Keratinocyte (primary cell): ENCODE measurements around the gene NCOR1. TPM values are rescaled to one million over a fixed set of nuclear protein-coding genes. Genes with fewer than 3 reads are reported as not detected.

Experiments used
- DNase-seq: peaks from one replicate; pipeline ENCODE4 v3.0.0-alpha.2; 2011; ENCODE audit warnings: low read depth, missing footprints, low spot score
- FAIRE-seq: peaks from 2 replicates; lab custom pipeline; 2011; peaks lifted over from hg19 to GRCh38; lab: Jason Lieb, UNC
- H2AFZ ChIP-seq: 2 replicates; pipeline ENCODE4 v1.6.0; 2012; ENCODE audit warnings: low read length, control low read depth, inconsistent platforms; ENCODE audit not compliant: control insufficient read depth
- H3K27ac ChIP-seq: 2 replicates; pipeline ENCODE4 v1.5.1; 2011; ENCODE audit warnings: low read length; ENCODE audit not compliant: control insufficient read depth, insufficient read depth
- H3K27me3 ChIP-seq: 3 replicates; pipeline ENCODE4 v1.6.0; 2011; ENCODE audit warnings: low read length; ENCODE audit not compliant: control insufficient read depth, insufficient read depth; ENCODE audit errors: extremely low read depth
- H3K36me3 ChIP-seq, 2 experiments: 2 replicates in 1 of 2; 3 replicates in 1 of 2; pipeline ENCODE4 v1.5.1; 2011; ENCODE audit warnings: low read length in 2 of 2, mild to moderate bottlenecking in 1 of 2; ENCODE audit not compliant: control insufficient read depth in 2 of 2, insufficient read depth in 2 of 2; ENCODE audit errors: extremely low read depth in 1 of 2
- H3K4me1 ChIP-seq: 3 replicates; pipeline ENCODE4 v1.5.1; 2011; ENCODE audit warnings: low read length; ENCODE audit not compliant: control insufficient read depth, insufficient read depth; ENCODE audit errors: extremely low read depth
- H3K4me2 ChIP-seq: 3 replicates; pipeline ENCODE4 v1.6.0; 2011; ENCODE audit warnings: low read depth, low read length; ENCODE audit not compliant: control insufficient read depth, insufficient read depth; ENCODE audit errors: extremely low read depth
- H3K4me3 ChIP-seq, 3 experiments: fragments of 200-600 bp in 1 of 3; sonication (generic) in 1 of 3; 2 replicates in 2 of 3; 3 replicates in 1 of 3; pipeline ENCODE4 v1.5.1; 2011 to 2016; ENCODE audit warnings: low read length in 3 of 3, mild to moderate bottlenecking in 3 of 3, control low read depth in 2 of 3, inconsistent platforms in 1 of 3, low read depth in 1 of 3, mixed read lengths in 1 of 3, mixed run types in 1 of 3, moderate library complexity in 1 of 3; ENCODE audit not compliant: control insufficient read depth in 2 of 3, insufficient read depth in 2 of 3; ENCODE audit errors: extremely low read depth in 1 of 3
- H3K79me2 ChIP-seq: 2 replicates; pipeline ENCODE4 v1.6.0; 2012; ENCODE audit warnings: low read length; ENCODE audit not compliant: control insufficient read depth, insufficient read depth
- H3K9ac ChIP-seq: 3 replicates; pipeline ENCODE4 v1.6.0; 2011; ENCODE audit warnings: low read length; ENCODE audit not compliant: control insufficient read depth, insufficient read depth; ENCODE audit errors: extremely low read depth
- H3K9me1 ChIP-seq: 3 replicates; pipeline ENCODE4 v1.6.0; 2011; ENCODE audit warnings: low read length; ENCODE audit not compliant: control insufficient read depth, insufficient read depth; ENCODE audit errors: extremely low read depth
- H3K9me3 ChIP-seq: 2 replicates; pipeline ENCODE4 v1.5.1; 2012; ENCODE audit warnings: low read depth, low read length; ENCODE audit not compliant: control insufficient read depth
- H4K20me1 ChIP-seq: 3 replicates; pipeline ENCODE4 v1.6.0; 2011; ENCODE audit warnings: low read length; ENCODE audit not compliant: control insufficient read depth, insufficient read depth; ENCODE audit errors: extremely low read depth
- EZH2 ChIP-seq: IDR thresholded peaks from one replicate; pipeline ENCODE4 v1.6.1; 2012; ENCODE audit warnings: inconsistent platforms, mild to moderate bottlenecking, low read length, moderate library complexity
- dilution Hi-C: fragments of 300-500 bp; cut with MboI; formaldehyde crosslinking; loops from one replicate; pipeline ENCODE4 v1.7.0; 2020; ENCODE audit warnings: low sequenced_read_pairs; ENCODE audit not compliant: extremely low pct_ligation_motif_present
- polyA plus RNA-seq, 5 experiments: library from polyadenylated mRNA; depleted of rRNA in 3 of 5; stranded (reverse) in 3 of 5; stranded (forward) in 1 of 5; unstranded in 1 of 5; fragments of >200 nt; gene quantifications; 1 replicate in 1 of 5; 2 replicates in 3 of 5; 3 replicates in 1 of 5; pipeline versions ENCODE4 v1.2.1 to v1.2.3, GENCODE V29; 2011 to 2012; ENCODE audit warnings: missing spikeins in 2 of 5, low read depth in 1 of 5, low replicate concordance in 1 of 5
- TF ChIP-seq, protein P1 (sequence below), 3 experiments: IDR thresholded peaks in 1 of 3; conservative IDR thresholded peaks in 1 of 3; optimal IDR thresholded peaks in 1 of 3; 2 replicates in 2 of 3; 3 replicates in 1 of 3; pipeline versions ENCODE3 to v1.5.1; 2011; ENCODE audit warnings: low read length in 3 of 3, mild to moderate bottlenecking in 3 of 3, moderate library complexity in 2 of 3, control low read depth in 1 of 3, inconsistent platforms in 1 of 3; ENCODE audit not compliant: insufficient read depth in 2 of 3; ENCODE audit errors: extremely low read depth in 1 of 3

NCOR1 gene
- polyA plus RNA-seq, 1 donor (not counting 4 experiments of a cell fraction or from before 2014, with no cell fraction given) = 59.8 TPM

DNA sequence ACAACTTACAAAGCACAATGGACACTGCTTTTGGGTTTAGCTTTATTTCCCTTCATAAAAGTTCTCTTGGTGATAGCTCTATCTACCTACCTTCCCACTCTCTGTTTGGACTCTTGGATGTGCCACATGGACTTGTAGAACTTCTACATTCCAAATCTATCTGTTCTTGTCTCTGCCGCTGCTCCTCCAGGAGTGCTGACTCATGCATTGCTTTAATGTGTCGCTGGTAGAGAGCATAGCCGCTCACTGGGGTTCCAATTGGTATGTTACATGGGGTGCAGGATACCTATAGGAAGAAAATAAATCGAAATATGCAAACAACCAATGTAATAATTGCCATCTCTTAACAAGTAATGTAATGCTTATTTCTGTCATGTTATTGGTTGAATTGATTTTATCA is 123.6 kb downstream of the NCOR1 start:
- no peaks in the 10 kb centered on the region for H3K27me3 ChIP-seq
- no peak overlapping the region for H3K4me2 ChIP-seq
- TF ChIP-seq, protein P1, sequence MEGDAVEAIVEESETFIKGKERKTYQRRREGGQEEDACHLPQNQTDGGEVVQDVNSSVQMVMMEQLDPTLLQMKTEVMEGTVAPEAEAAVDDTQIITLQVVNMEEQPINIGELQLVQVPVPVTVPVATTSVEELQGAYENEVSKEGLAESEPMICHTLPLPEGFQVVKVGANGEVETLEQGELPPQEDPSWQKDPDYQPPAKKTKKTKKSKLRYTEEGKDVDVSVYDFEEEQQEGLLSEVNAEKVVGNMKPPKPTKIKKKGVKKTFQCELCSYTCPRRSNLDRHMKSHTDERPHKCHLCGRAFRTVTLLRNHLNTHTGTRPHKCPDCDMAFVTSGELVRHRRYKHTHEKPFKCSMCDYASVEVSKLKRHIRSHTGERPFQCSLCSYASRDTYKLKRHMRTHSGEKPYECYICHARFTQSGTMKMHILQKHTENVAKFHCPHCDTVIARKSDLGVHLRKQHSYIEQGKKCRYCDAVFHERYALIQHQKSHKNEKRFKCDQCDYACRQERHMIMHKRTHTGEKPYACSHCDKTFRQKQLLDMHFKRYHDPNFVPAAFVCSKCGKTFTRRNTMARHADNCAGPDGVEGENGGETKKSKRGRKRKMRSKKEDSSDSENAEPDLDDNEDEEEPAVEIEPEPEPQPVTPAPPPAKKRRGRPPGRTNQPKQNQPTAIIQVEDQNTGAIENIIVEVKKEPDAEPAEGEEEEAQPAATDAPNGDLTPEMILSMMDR (optimal IDR thresholded peaks at IDR 0.05 in 1 of 3, IDR thresholded peaks at IDR 0.05 in 1 of 3, conservative IDR thresholded peaks at IDR 0.05 in 1 of 3; ENCODE audit: extremely low read depth in 1 of 3, insufficient read depth in 2 of 3, low read length in 3 of 3) = no peak
- TF ChIP-seq EZH2 = no peak
- no peak for DNase-seq
- dilution Hi-C loops = no loop called here
- peaks cover 7 to 11% of the 10 kb centered on the region in 2 experiments for H3K36me3 ChIP-seq
- FAIRE-seq = no peak
- no peak overlapping the region for H2AFZ ChIP-seq
- no peaks in the 10 kb centered on the region for H4K20me1 ChIP-seq
- H3K4me1 ChIP-seq = no peaks in the 10 kb centered on the region
- H3K4me3 ChIP-seq = no peak overlapping the region
- no peaks in the 10 kb centered on the region for H3K9me1 ChIP-seq
- H3K27ac ChIP-seq = no peak overlapping the region
- H3K79me2 ChIP-seq = no peaks in the 10 kb centered on the region
- H3K9ac ChIP-seq = no peak overlapping the region
- H3K9me3 ChIP-seq = no peaks in the 10 kb centered on the region

- TF ChIP-seq, protein P1 (optimal IDR thresholded peaks at IDR 0.05 in 1 of 3, IDR thresholded peaks at IDR 0.05 in 1 of 3, conservative IDR thresholded peaks at IDR 0.05 in 1 of 3; ENCODE audit: extremely low read depth in 1 of 3, insufficient read depth in 2 of 3, low read length in 3 of 3) = no peak
- no peak for TF ChIP-seq EZH2
- Histone ChIP-seq H4K20me1 (no peaks in the 10 kb centered on the region), H2AFZ (no peak overlapping the region), H3K4me1 (no peaks in the 10 kb centered on the region), H3K9me1 (no peaks in the 10 kb centered on the region), H3K27me3 (no peaks in the 10 kb centered on the region), H3K4me3 (no peak overlapping the region), H3K79me2 (no peaks in the 10 kb centered on the region), H3K9me3 (no peaks in the 10 kb centered on the region), H3K4me2 (no peak overlapping the region), H3K36me3 (peaks cover 1 to 5% of the 10 kb centered on the region in 2 experiments), H3K27ac (no peak overlapping the region), H3K9ac (no peak overlapping the region)
- dilution Hi-C loops = no loop called here
- DNase-seq = no peak
- no peak for FAIRE-seq
These were observed 128.4 kb downstream of the NCOR1 start for GRCh38 chr17:16086957-16087356.
